NB4 (cell line): ENCODE data around the gene AKAP6.

ENCODE experiments used
- CTCF ChIP-seq: IDR thresholded peaks from one replicate; pipeline ENCODE4 v1.5.1; 2012; ENCODE audit warnings: low read depth, low read length
- MAX ChIP-seq: IDR thresholded peaks from 2 replicates; pipeline ENCODE4 v1.6.1; 2011; ENCODE audit warnings: low read depth, low read length
- POLR2A ChIP-seq: IDR thresholded peaks from 2 replicates; pipeline ENCODE4 v1.6.1; 2011; ENCODE audit warnings: mild to moderate bottlenecking; ENCODE audit not compliant: insufficient read length; ENCODE audit errors: extremely low read depth

- TF ChIP-seq CTCF (no peak), MAX (no peak), POLR2A (no peak)
These were observed 282.7 kb downstream of the AKAP6 start for GRCh38 chr14:32611752-32612151.
